ENCODE results near the gene PLCD3.

DNA sequence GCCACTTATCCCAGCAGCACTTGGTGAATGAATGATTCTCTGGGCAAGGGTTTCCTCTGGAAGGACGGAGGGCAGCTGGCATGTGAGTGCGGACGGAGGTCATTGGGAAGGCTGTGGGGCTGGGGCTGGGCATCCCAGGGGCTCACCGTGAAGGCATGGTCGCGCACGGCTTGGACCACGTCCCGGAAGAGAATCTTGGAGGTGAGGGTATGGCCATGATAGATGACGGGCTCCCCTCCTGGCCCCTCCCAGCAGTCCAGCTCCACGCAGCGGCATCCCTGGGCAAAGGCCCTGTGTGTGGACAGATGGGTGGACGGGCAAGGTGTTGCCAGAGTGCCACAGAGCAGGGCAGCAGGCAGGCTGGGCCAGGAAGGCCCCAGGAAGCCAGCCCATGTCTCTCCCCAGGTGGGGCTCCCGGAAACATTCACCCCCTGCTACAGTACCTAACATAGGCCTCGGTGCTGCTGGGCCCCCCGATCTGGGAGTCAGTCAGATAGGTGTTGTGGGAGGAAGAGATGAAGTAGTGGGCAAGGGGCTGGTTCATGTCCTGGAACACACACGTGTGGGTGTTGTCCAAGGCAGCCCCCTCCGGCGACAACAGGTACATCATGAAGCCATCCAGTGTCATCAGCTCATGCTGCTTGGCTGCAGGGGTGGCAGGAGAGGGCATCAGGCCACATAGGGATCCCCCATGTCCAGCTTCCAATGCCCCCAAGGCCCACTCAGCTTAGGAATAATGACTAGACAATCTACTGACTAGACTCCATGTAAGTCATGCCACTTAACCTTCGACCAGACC lies 14.3 kb downstream of the PLCD3 start:
- TF ChIP-seq, protein P1, sequence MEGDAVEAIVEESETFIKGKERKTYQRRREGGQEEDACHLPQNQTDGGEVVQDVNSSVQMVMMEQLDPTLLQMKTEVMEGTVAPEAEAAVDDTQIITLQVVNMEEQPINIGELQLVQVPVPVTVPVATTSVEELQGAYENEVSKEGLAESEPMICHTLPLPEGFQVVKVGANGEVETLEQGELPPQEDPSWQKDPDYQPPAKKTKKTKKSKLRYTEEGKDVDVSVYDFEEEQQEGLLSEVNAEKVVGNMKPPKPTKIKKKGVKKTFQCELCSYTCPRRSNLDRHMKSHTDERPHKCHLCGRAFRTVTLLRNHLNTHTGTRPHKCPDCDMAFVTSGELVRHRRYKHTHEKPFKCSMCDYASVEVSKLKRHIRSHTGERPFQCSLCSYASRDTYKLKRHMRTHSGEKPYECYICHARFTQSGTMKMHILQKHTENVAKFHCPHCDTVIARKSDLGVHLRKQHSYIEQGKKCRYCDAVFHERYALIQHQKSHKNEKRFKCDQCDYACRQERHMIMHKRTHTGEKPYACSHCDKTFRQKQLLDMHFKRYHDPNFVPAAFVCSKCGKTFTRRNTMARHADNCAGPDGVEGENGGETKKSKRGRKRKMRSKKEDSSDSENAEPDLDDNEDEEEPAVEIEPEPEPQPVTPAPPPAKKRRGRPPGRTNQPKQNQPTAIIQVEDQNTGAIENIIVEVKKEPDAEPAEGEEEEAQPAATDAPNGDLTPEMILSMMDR (conservative IDR thresholded peaks at IDR 0.05), result no peak
- TF ChIP-seq ZFX (IDR thresholded peaks at IDR 0.05), result no peak
